ENCODE data around the gene EPHA8.

EPHA8 gene

GRCh38 chr1:22625262-22625925 is 62.1 kb downstream of the EPHA8 start:
- no peak for DNase-seq

- DNase-seq: no peak
Observed at GRCh38 chr1:22626237-22627157, 63.2 kb downstream of the EPHA8 start.

GRCh38 chr1:22627331-22627730 is 64.0 kb downstream of the EPHA8 start:
- DNase-seq: no peak

- DNase-seq: no peak
Observed at GRCh38 chr1:22628698-22629444, 65.6 kb downstream of the EPHA8 start.

GRCh38 chr1:22629886-22630285 is 66.6 kb downstream of the EPHA8 start:
- DNase-seq: no peak

GRCh38 chr1:22633697-22634463 is 70.6 kb downstream of the EPHA8 start:
- DNase-seq: no peak

GRCh38 chr1:22635436-22635835 is 72.1 kb downstream of the EPHA8 start:
- no peak for DNase-seq

- no peak for DNase-seq
Observed at GRCh38 chr1:22636353-22636752, 73.1 kb downstream of the EPHA8 start, which contains the start of gene C1QA. Gene C1QA (plus strand): TSS chr1:22636628. CDS start chr1:22637617, 989 bp downstream.

GRCh38 chr1:22636927-22637326 is 73.6 kb downstream of the EPHA8 start:
- no peak for DNase-seq

GRCh38 chr1:22637907-22638445 is 74.7 kb downstream of the EPHA8 start:
- no peak for DNase-seq

- DNase-seq: no peak
Observed at GRCh38 chr1:22638476-22639234, 75.4 kb downstream of the EPHA8 start.

GRCh38 chr1:22639286-22639685 is 76.0 kb downstream of the EPHA8 start:
- DNase-seq: no peak

- DNase-seq: no peak
Observed at GRCh38 chr1:22641247-22641646, 78.0 kb downstream of the EPHA8 start.

GRCh38 chr1:22641906-22642636 is 78.8 kb downstream of the EPHA8 start:
- peak; percentile 8 to 63 (median 52) for DNase-seq

- no peak for DNase-seq
Observed at GRCh38 chr1:22643381-22643780, 80.1 kb downstream of the EPHA8 start, which contains the start of gene C1QC. Gene C1QC (plus strand): TSS chr1:22643633. CDS start chr1:22644024, 391 bp downstream.

GRCh38 chr1:22643928-22644327 is 80.6 kb downstream of the EPHA8 start:
- DNase-seq: no peak

GRCh38 chr1:22645931-22646330 is 82.6 kb downstream of the EPHA8 start:
- no peak for DNase-seq

GRCh38 chr1:22646384-22646783 is 83.1 kb downstream of the EPHA8 start:
- no peak for DNase-seq

GRCh38 chr1:22650089-22650693 is 86.9 kb downstream of the EPHA8 start:
- DNase-seq: no peak
